Activated CD4-positive, alpha-beta memory T cell treated with anti-CD3 and anti-CD28 coated beads for 36 hours (primary cell): Measurements from ENCODE around the gene CTNND2. TPM values are rescaled to one million over a fixed set of nuclear protein-coding genes. Genes with fewer than 3 reads are reported as not detected.

ENCODE experiments used
- CTCF ChIA-PET: fragments of 350-600 bp; sonication (Branson Sonifier 250); formaldehyde crosslinking; loops from one replicate; lab custom pipeline; 2021; ENCODE audit warnings: antibody characterized with exemption, inconsistent platforms; lab: Charles Lee
- POLR2A ChIA-PET: fragments of 350-600 bp; sonication (Branson Sonifier 250); formaldehyde crosslinking; loops from one replicate; lab custom pipeline; 2021; ENCODE audit warnings: antibody characterized with exemption; lab: Charles Lee
- DNase-seq: peaks from one replicate; pipeline ENCODE4 v3.0.0-alpha.2; 2020
- H3K27ac Mint-ChIP-seq: one replicate; pipeline ENCODE4 v1.8.0; 2021; ENCODE audit warnings: mixed read lengths
- H3K27me3 Mint-ChIP-seq: one replicate; pipeline ENCODE4 v1.8.0; 2021; ENCODE audit warnings: mixed read lengths
- H3K36me3 Mint-ChIP-seq: one replicate; pipeline ENCODE4 v1.8.0; 2021; ENCODE audit warnings: mixed read lengths
- H3K4me1 Mint-ChIP-seq: one replicate; pipeline ENCODE4 v1.8.0; 2021; ENCODE audit warnings: low read depth, mixed read lengths
- H3K4me3 Mint-ChIP-seq: one replicate; pipeline ENCODE4 v1.8.0; 2021; ENCODE audit warnings: mild to moderate bottlenecking, mixed read lengths
- H3K9me3 Mint-ChIP-seq: one replicate; pipeline ENCODE4 v1.8.0; 2021; ENCODE audit warnings: mixed read lengths
- intact Hi-C: fragments of 100-400 bp; cut with micrococcal nuclease; formaldehyde crosslinking; loops from one replicate; pipeline ENCODE4 v1.15.1; 2023
- total RNA-seq, 2 experiments: library from RNA; stranded (reverse); gene quantifications; one replicate each; pipeline ENCODE4 v1.2.3, GENCODE V29; 2021

CTNND2 gene
- total RNA-seq, 2 experiments from 2014 or later = not detected

DNA sequence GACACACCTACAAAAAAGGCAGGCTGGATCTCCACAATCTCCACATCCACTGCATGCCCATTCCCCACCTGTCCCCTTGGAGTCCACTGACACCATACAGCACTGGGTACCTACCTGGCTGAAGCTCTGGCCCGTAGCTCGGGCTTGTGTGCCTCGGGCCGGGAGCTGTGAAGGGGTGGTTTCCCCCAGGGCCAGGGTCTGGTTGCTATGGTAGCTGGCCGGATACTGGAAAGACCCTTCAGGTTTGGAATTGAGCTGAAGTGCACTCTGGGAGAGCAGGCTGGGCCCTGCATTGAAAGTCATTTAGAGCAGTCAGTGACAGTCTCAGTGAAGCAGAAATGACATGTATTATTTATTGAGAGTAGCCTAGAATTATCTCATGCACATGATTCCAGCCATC is 507.3 kb downstream of the CTNND2 start:
- intact Hi-C loops = no loop called here
- no peaks in the 10 kb centered on the region for H3K4me1 Mint-ChIP-seq
- no peaks in the 10 kb centered on the region for H3K36me3 Mint-ChIP-seq
- POLR2A ChIA-PET = no interaction called here
- CTCF ChIA-PET = no interaction called here
- H3K9me3 Mint-ChIP-seq = no peaks in the 10 kb centered on the region
- no peak overlapping the region for H3K27ac Mint-ChIP-seq
- H3K27me3 Mint-ChIP-seq = peaks cover 13% of the 10 kb centered on the region
- DNase-seq = no peak
- no peak overlapping the region for H3K4me3 Mint-ChIP-seq

DNA sequence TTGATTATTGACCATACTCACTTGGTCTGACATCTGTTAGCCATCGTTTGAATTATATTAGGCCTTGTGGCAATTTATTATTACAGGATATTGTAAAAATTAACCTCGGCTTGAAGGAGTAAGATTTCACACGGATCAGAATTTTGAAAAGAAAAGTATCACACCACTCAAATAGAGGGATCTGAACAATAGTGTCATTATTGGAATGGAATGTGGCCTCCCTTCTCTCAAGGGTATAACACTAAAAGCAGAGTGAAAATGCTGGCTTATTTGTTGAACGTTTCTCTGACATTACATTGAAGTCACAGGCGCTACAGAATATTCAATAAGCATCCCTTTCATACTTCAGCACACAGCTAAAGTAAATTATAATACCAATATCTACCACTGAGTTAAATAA is 509.3 kb downstream of the CTNND2 start:
- H3K9me3 Mint-ChIP-seq = no peaks in the 10 kb centered on the region
- no peaks in the 10 kb centered on the region for H3K36me3 Mint-ChIP-seq
- no peak overlapping the region for H3K4me3 Mint-ChIP-seq
- H3K27me3 Mint-ChIP-seq = peaks cover 11% of the 10 kb centered on the region
- intact Hi-C loops = no loop called here
- no peak for DNase-seq
- ChIA-PET CTCF (no interaction called here), POLR2A (no interaction called here)
- no peaks in the 10 kb centered on the region for H3K4me1 Mint-ChIP-seq
- no peak overlapping the region for H3K27ac Mint-ChIP-seq

DNA sequence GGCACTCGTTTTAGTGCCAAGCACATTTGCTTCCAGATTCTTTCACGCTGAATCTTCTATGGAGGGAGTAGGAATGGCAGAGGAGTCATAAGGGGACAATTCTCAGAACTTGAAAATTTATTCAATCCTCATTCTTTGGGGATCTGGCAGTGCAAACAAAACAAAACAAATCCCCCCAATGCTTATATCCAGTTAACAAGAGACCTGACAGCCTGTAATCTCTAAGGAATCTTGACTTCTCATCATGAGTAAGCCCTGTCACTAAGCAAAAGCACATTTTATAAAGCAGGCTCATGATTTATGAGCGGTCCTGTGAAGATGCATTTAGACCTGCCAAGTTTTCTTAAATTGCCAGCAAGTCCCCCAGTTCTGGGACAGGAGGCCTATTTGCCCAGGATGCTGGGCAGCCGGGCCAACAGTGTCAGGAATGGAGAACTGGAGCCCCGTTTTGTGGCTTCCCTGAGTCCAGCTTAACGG is 513.9 kb downstream of the CTNND2 start:
- Mint-ChIP-seq H3K27ac (no peak overlapping the region), H3K4me1 (peaks cover 3% of the 10 kb centered on the region), H3K36me3 (no peaks in the 10 kb centered on the region), H3K9me3 (no peaks in the 10 kb centered on the region), H3K4me3 (no peak overlapping the region), H3K27me3 (peaks cover 26% of the 10 kb centered on the region)
- CTCF ChIA-PET = no interaction called here
- no peak for DNase-seq
- intact Hi-C loops = no loop called here
- POLR2A ChIA-PET = no interaction called here

DNA sequence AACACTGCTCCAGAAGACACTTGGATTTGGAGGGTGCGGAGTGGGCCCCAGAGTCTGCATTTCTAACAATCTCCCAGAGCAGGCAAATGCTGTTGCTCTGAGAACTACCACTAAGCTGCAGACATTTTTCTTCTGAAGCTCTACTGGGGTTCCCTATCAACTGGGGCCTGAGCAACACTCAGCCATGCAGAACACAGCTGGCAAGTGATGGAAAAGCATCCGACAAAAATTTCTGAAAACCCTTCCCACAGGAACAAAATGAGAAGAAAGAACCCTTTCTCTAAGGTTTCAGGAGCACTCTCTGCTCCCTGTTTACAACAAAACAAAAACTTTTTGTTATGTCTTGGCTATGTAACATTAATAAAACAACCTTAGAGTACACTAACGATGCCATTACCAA is 516.9 kb downstream of the CTNND2 start:
- DNase-seq = no peak
- H3K4me1 Mint-ChIP-seq = peaks cover 11% of the 10 kb centered on the region
- no peak overlapping the region for H3K4me3 Mint-ChIP-seq
- no peaks in the 10 kb centered on the region for H3K9me3 Mint-ChIP-seq
- H3K36me3 Mint-ChIP-seq = no peaks in the 10 kb centered on the region
- intact Hi-C loops = no loop called here
- ChIA-PET POLR2A (no interaction called here), CTCF (no interaction called here)
- H3K27me3 Mint-ChIP-seq = peaks cover 38% of the 10 kb centered on the region
- H3K27ac Mint-ChIP-seq = no peak overlapping the region

DNA sequence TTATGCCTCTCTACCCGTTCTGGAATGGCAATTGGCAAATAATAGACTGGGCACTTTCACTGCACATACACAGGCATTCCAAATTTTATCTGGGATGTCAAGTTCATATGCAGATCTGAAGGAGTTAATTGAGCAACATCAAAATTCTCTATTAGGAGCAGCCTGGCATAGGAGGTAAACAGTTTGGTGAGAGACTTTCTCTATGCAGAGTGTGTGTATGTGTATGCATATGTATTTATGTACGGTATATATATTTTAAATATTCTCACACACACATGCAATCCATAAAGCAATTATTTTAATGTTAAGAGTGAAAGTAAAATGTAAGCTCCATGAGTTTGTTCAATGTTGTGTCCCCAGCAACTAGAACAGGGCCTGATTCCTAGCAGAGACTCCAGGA is 517.8 kb downstream of the CTNND2 start:
- CTCF ChIA-PET = no interaction called here
- intact Hi-C loops = no loop called here
- Mint-ChIP-seq H3K4me3 (no peak overlapping the region), H3K4me1 (peaks cover 11% of the 10 kb centered on the region), H3K9me3 (no peaks in the 10 kb centered on the region), H3K27me3 (peaks cover 42% of the 10 kb centered on the region), H3K36me3 (no peaks in the 10 kb centered on the region), H3K27ac (no peak overlapping the region)
- DNase-seq = no peak
- POLR2A ChIA-PET = no interaction called here

DNA sequence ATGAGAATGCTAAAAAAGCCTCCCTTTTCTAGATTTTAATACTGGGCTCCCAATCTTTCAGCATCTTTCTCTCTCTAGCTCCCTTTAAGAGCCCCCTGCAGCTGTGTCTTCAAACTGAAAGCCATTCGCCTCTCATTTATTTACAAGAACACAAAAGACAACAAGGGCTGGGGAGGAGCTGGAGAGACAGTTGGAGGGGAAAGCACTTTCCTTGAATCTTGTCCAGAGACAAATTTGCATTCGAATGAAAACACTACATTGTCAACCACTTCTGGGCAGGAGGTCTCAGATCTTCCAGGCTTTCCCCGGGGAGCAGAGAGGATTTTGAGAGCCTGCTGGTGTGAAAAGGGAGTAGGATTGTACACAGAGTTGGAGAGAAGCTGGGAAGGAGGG is 518.3 kb downstream of the CTNND2 start:
- Mint-ChIP-seq H3K27ac (no peak overlapping the region), H3K4me3 (no peak overlapping the region), H3K9me3 (no peaks in the 10 kb centered on the region), H3K36me3 (no peaks in the 10 kb centered on the region), H3K4me1 (peaks cover 11% of the 10 kb centered on the region), H3K27me3 (peaks cover 47% of the 10 kb centered on the region)
- no peak for DNase-seq
- intact Hi-C loops = no loop called here
- ChIA-PET CTCF (no interaction called here), POLR2A (no interaction called here)

DNA sequence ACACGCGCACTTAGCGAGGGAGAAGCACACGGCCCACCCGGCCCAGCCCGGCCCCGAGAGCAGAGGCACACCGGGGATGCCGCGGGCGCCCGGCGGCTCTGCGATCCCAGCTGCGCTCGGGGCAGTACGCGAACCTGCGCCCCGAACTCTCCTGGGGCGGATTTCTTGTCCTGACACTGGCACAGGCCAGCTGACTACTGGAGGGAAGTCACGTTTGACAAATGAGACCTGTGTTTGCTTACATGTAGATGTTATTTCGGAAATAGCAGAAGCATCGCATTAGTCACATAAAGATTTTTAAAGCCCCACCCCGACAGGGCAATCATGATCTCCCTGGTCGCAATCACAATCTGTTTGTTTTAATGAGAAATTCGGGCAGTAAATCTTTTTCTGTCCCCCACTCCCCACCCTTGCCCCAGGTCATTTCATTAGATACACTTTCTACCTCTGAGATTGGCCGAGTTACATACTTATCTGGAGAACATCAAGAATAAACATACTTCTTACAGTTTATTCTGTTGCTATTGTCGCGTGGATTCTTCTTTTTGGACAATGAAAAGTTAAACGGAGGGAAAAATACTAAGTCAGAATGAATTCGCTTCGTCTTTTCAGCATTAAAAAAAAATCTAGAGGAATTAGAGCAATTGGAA is 518.9 kb downstream of the CTNND2 start:
- H3K27ac Mint-ChIP-seq = no peak overlapping the region
- peaks cover 11% of the 10 kb centered on the region for H3K4me1 Mint-ChIP-seq
- H3K27me3 Mint-ChIP-seq = peaks cover 47% of the 10 kb centered on the region
- no peaks in the 10 kb centered on the region for H3K36me3 Mint-ChIP-seq
- POLR2A ChIA-PET = no interaction called here
- intact Hi-C loops = no loop called here
- no peak overlapping the region for H3K4me3 Mint-ChIP-seq
- H3K9me3 Mint-ChIP-seq = no peaks in the 10 kb centered on the region
- no peak for DNase-seq
- CTCF ChIA-PET = no interaction called here

DNA sequence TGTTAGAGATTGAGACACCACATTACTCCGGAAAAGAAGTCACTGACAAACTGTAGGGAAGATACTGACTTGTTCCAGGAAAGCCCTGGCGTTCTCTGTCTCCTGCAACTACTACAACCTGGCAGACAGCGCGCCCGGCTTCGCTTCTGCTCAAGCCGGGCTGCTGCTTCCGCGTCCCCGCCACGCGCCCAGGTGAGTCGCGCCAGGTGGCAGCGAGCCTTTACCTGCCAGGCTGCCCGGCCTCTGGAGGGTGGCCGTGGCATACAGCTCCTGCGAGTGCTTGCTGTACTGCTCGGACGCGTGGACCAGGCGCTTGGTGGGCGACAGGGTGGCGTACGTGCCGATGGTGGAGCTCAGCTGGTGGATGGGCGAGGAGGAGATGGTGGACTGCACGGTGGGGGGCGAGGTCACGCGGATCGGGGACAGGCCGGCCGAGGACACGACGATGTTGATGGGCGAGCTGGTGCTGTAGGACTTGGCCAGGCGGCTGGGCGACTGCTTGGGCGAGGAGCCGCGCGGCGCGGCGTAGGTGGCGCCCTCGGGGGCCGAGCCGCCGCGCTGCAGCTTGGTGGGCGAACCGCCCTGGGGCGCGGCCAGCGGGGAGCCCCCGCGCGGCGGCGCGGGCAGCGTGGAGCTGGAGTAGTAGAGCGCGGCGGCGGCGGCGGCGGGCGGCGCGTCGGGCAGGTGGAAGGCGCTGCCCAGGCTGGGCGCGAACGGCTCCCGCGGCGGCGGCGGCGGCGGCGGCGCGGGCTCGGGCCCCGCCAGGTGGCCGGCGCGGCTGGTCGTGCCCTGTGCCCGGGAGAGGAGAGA is 519.6 kb downstream of the CTNND2 start:
- Mint-ChIP-seq H3K36me3 (no peaks in the 10 kb centered on the region), H3K4me3 (no peak overlapping the region), H3K9me3 (no peaks in the 10 kb centered on the region), H3K27me3 (peaks cover 48% of the 10 kb centered on the region), H3K27ac (no peak overlapping the region), H3K4me1 (peaks cover 11% of the 10 kb centered on the region)
- POLR2A ChIA-PET = no interaction called here
- CTCF ChIA-PET = no interaction called here
- DNase-seq = no peak
- intact Hi-C loops = no loop called here

DNA sequence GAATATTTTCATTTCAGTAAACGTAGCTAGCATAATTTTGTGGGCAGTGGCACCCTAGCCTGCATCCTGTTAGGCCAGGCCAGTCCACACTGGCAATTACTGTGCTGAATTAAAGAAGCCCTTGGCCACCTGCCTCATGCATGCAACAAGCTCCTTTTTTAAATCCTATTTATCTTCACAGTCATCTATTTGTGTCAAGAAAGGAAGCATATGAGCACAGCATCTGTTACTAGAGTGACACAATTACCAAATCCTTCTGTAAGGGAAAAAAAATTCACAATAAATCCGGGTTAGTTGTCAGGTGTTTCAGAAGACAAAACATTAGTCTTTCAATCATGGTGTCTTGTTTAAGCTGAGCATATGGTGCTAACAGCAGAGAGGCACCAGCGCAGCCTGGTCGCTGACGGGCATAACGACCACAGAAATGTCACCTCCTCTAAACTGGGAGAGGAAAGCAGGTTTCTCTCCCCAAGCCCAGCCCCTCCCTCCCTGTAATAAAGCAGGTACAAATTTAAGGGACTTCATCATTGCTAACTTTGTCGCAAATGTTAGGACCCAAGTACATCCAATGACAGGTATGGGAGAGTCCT is 520.6 kb downstream of the CTNND2 start:
- H3K4me3 Mint-ChIP-seq = no peak overlapping the region
- ChIA-PET POLR2A (no interaction called here), CTCF (no interaction called here)
- no peaks in the 10 kb centered on the region for H3K36me3 Mint-ChIP-seq
- no peak overlapping the region for H3K27ac Mint-ChIP-seq
- no peak for DNase-seq
- peaks cover 47% of the 10 kb centered on the region for H3K27me3 Mint-ChIP-seq
- H3K4me1 Mint-ChIP-seq = peaks cover 11% of the 10 kb centered on the region
- intact Hi-C loops = no loop called here
- no peaks in the 10 kb centered on the region for H3K9me3 Mint-ChIP-seq

DNA sequence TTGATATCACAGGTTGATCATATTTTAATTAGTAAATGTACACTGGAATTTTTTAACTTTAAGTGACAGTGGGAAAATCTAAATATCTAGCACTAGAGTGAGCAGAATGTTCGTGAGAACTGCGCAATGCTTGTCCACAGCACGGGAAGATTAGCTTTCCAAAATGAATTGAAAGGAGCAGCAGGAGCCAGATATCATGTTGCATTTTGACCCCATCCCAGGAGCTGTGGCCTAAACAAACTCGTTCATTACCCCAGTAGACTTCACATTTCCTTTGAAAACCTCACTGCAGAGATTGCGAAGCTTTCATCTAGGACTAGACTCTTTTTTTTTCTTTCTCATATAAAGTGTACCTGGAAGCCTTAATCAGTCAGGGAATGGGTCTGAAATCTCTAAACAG is 525.8 kb downstream of the CTNND2 start:
- Mint-ChIP-seq H3K27me3 (peaks cover 21% of the 10 kb centered on the region), H3K9me3 (no peaks in the 10 kb centered on the region), H3K36me3 (no peaks in the 10 kb centered on the region), H3K27ac (no peak overlapping the region), H3K4me1 (no peaks in the 10 kb centered on the region), H3K4me3 (no peak overlapping the region)
- DNase-seq = no peak
- POLR2A ChIA-PET = no interaction called here
- CTCF ChIA-PET = no interaction called here
- intact Hi-C loops = no loop called here

DNA sequence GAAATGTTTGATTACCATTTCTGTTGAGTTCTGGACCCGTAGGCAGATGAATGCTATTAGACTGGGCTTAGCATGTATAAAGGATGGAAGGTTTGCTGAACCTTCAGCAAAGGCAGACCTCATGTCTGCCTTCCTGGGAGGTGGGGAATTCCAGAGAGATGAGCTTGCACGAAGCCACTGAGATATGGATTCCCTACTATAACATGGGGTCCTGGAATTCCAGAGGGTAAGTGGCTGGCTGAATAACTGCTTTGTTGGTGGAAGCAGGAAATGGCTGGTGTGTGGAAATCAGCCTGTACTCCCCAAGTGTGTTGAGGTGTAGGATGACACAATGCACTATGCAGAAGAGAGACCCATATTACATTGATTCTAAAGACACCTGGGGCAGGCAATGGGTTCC is 526.4 kb downstream of the CTNND2 start:
- H3K27ac Mint-ChIP-seq = no peak overlapping the region
- intact Hi-C loops = no loop called here
- POLR2A ChIA-PET = no interaction called here

DNA sequence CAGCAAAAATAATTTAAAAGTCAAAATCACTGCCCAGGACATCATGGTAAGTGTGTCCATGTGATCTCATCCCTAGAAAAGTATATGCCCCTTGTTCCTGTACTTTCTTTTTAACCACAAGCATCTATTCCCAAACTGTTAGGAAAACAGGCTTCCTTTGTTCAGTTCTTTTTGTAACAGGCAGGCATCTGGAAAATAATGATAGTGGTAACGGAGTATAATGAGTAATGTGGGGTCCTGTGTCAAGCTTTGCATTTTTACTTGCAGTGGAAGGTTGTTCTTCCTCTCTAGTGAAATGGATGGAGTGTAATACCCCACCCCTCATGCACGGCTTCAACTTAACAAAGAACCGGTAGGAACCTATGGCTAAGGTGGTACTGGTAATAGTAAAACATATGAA is 532.1 kb downstream of the CTNND2 start:
- ChIA-PET POLR2A (no interaction called here), CTCF (no interaction called here)
- Mint-ChIP-seq H3K27me3 (peaks cover 2% of the 10 kb centered on the region), H3K36me3 (no peaks in the 10 kb centered on the region), H3K27ac (no peak overlapping the region), H3K4me1 (no peaks in the 10 kb centered on the region), H3K4me3 (no peak overlapping the region), H3K9me3 (no peaks in the 10 kb centered on the region)
- DNase-seq = no peak
- intact Hi-C loops = no loop called here

More for the DNA sequence above, 526.4 kb downstream of the CTNND2 start:
- CTCF ChIA-PET = no interaction called here
- Mint-ChIP-seq H3K36me3 (no peaks in the 10 kb centered on the region), H3K27me3 (peaks cover 16% of the 10 kb centered on the region), H3K4me1 (no peaks in the 10 kb centered on the region), H3K4me3 (no peak overlapping the region), H3K9me3 (no peaks in the 10 kb centered on the region)
- no peak for DNase-seq
